Thyroid gland (tissue), 4 donors: ENCODE results near the gene CDV3. TPM values are rescaled to one million over a fixed set of nuclear protein-coding genes. Genes with fewer than 3 reads are reported as not detected.
A peak's percentile ranks its signal among the peaks of the same experiment; 100 is the strongest.
"Not testable (repeated sequence)": the region's sequence is repeated elsewhere in the genome, so short reads cannot be mapped to it uniquely, and the experiment has no call there.

Experiments used
- DNase-seq, 2 donors: peaks; one replicate each; pipeline ENCODE4 v3.0.0-alpha.2; 2019
- H3K27ac ChIP-seq, 3 donors: fragments of 200-600 bp; sonication (generic); 1 replicate in 2 of 3; 2 replicates in 1 of 3; pipeline ENCODE4 v1.5.1; 2016 to 2019; ENCODE audit warnings: mild to moderate bottlenecking in 1 of 3, moderate library complexity in 1 of 3
- H3K27me3 ChIP-seq: fragments of 200-600 bp; sonication (generic); one replicate; pipeline ENCODE4 v1.5.1; 2019
- H3K36me3 ChIP-seq, 2 donors: fragments of 200-600 bp; sonication (generic); one replicate each; pipeline ENCODE4 v1.5.1; 2016 to 2019
- H3K4me1 ChIP-seq, 2 donors: fragments of 200-600 bp; sonication (generic); one replicate each; pipeline ENCODE4 v1.5.1; 2017 to 2019
- H3K4me3 ChIP-seq, 3 donors: fragments of 200-600 bp; sonication (generic); replicated peaks in 1 of 3; 1 replicate in 2 of 3; 2 replicates in 1 of 3; pipeline ENCODE4 v1.5.1; 2016; ENCODE audit warnings: mild to moderate bottlenecking in 1 of 3
- H3K9me3 ChIP-seq: fragments of 200-600 bp; sonication (generic); one replicate; pipeline ENCODE4 v1.5.1; 2017
- POLR2A ChIP-seq, 2 donors: fragments of 450-650 bp; IDR thresholded peaks; one replicate each; pipeline ENCODE4 v1.6.1; 2017; ENCODE audit warnings: antibody characterized with exemption in 2 of 2, mild to moderate bottlenecking in 2 of 2, moderate library complexity in 1 of 2
- WGBS, 2 donors: methylation state at CpG; one replicate each; pipeline ENCODE4 v1.1.5; 2017; 5-methylcytosine and 5-hydroxymethylcytosine counted together
- intact Hi-C: fragments of 100-400 bp; cut with DNase I; formaldehyde crosslinking; loops from one replicate; pipeline ENCODE4 v1.15.1; 2023
- total RNA-seq, 4 donors: library from RNA; depleted of rRNA; stranded (reverse); fragments of >200 nt; gene quantifications; one replicate each; pipeline ENCODE4 v1.2.3, GENCODE V29; 2016
- TF ChIP-seq, protein P1 (sequence below), 6 experiments: fragments of 200-600 bp in 3 of 6; fragments of 450-650 bp in 3 of 6; sonication (generic) in 3 of 6; IDR thresholded peaks; one replicate each; pipeline ENCODE4 v1.5.1; 2016 to 2019; ENCODE audit warnings: antibody characterized with exemption in 6 of 6, mild to moderate bottlenecking in 2 of 6, inconsistent platforms in 1 of 6, moderate library complexity in 1 of 6

Gene CDV3, protein sequence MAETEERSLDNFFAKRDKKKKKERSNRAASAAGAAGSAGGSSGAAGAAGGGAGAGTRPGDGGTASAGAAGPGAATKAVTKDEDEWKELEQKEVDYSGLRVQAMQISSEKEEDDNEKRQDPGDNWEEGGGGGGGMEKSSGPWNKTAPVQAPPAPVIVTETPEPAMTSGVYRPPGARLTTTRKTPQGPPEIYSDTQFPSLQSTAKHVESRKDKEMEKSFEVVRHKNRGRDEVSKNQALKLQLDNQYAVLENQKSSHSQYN
- total RNA-seq, result 100 to 1,000 TPM; 147 to 177 (median 166) TPM

DNA sequence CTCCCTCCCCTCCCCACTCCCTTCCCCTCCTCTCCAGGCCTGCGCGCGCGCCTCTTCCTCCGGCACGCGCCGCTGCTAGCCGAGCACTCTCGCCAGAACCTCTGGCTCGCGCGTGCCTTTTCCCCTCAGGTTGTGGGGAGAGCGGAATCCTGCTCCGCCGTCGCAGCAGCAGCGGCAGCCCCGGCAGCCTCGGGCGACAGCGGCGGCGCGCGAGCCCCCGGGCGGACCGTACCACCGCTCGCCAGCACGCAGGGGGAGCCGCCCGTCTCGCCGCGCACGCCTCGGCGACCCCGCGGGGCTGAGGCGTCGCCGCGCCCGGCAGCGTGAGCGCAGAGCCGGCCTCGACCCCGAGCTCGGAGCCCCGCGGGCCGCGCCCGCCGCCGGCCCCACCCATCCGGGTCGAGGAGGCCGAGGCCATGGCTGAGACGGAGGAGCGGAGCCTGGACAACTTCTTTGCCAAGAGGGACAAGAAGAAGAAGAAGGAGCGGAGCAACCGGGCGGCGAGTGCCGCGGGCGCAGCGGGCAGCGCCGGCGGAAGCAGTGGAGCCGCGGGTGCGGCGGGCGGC is at the start of gene CDV3:
Gene CDV3, plus strand, starts transcription at position 58 of the 566 bp plus-strand sequence. Its CDS starts 359 bp downstream, at position 417.
- Histone ChIP-seq H3K4me3 (peak within 1 kb of the TSS; percentile 25 to 70 (median 54)), H3K9me3 (no peaks in the 10 kb centered on the region), H3K27ac (peak within 1 kb of the TSS; percentile 94 to 96 (median 95)), H3K27me3 (no peaks in the 10 kb centered on the region), H3K36me3 (peaks cover 3 to 12% of the 10 kb centered on the region in 2 donors), H3K4me1 (peaks cover 50 to 61% of the 10 kb centered on the region in 2 donors)
- DNase-seq, result no peak
- intact Hi-C loops, result loop anchor here (10.0 kb wide), 1 partner anchor 149 kb away; no protein-coding TSS in a partner anchor
- 0 to 1% methylated on average over 14 to 38 of the region's 81 CpGs for WGBS, 2 donors
- TF ChIP-seq, protein P1, sequence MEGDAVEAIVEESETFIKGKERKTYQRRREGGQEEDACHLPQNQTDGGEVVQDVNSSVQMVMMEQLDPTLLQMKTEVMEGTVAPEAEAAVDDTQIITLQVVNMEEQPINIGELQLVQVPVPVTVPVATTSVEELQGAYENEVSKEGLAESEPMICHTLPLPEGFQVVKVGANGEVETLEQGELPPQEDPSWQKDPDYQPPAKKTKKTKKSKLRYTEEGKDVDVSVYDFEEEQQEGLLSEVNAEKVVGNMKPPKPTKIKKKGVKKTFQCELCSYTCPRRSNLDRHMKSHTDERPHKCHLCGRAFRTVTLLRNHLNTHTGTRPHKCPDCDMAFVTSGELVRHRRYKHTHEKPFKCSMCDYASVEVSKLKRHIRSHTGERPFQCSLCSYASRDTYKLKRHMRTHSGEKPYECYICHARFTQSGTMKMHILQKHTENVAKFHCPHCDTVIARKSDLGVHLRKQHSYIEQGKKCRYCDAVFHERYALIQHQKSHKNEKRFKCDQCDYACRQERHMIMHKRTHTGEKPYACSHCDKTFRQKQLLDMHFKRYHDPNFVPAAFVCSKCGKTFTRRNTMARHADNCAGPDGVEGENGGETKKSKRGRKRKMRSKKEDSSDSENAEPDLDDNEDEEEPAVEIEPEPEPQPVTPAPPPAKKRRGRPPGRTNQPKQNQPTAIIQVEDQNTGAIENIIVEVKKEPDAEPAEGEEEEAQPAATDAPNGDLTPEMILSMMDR (IDR thresholded peaks at IDR 0.05), result no peak
- TF ChIP-seq POLR2A (IDR thresholded peaks at IDR 0.05), result peak; percentile 86 to 89

- H3K36me3 ChIP-seq, H3K27me3 ChIP-seq, H3K4me1 ChIP-seq, H3K4me3 ChIP-seq, intact Hi-C loops, DNase-seq, H3K9me3 ChIP-seq, H3K27ac ChIP-seq: not testable (repeated sequence)
- 75 to 81% methylated on average over 3 of the region's 3 CpGs for WGBS, 2 donors
Observed at GRCh38 chr3:133523758-133524157, 49.7 kb upstream of the CDV3 start.

- intact Hi-C loops, result no loop called here
- no peaks in the 10 kb centered on the region for H3K27me3 ChIP-seq
- no peaks in the 10 kb centered on the region for H3K9me3 ChIP-seq
- no peak overlapping the region for H3K4me3 ChIP-seq
- no peaks in the 10 kb centered on the region for H3K36me3 ChIP-seq
- H3K4me1 ChIP-seq, result no peaks in the 10 kb centered on the region
- no peak overlapping the region for H3K27ac ChIP-seq
- no peak for DNase-seq
- TF ChIP-seq, protein P1 (IDR thresholded peaks at IDR 0.05), result no peak
- no peak for TF ChIP-seq POLR2A (IDR thresholded peaks at IDR 0.05)
Observed at GRCh38 chr3:133525435-133525834, 48.1 kb upstream of the CDV3 start.

DNA sequence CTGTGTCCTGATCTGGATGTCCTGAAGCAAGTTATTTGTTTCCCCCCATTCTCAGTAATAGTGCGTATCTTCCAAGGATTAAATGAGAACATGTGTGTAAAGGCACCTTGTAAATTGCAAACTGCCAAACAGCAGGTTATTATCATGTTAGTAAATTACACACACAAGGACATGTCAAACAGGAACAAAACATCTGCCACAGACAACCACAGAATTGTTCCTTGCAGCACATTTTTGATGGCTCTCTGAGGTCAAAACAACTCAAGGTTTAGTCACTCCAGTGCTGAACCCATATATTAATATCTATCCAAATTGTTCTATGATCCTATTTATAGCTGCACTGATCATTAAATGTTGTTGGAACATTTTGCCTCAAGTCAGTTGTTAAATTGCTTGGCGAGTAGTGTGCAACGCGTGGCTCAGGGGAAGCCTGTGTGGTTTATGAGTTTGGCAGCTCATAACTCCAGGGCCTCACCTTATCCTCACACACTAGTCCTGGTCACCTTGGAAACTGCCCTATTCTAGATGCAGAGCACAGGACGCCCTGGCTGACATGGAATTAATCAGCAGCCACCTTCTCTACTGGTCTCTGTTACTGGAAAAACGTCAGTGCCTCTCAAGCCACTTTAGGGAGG is 46.3 kb upstream of the CDV3 start:
- Histone ChIP-seq H3K27ac (no peak overlapping the region), H3K9me3 (no peaks in the 10 kb centered on the region), H3K27me3 (no peaks in the 10 kb centered on the region), H3K4me3 (no peak overlapping the region), H3K36me3 (no peaks in the 10 kb centered on the region), H3K4me1 (no peaks in the 10 kb centered on the region)
- TF ChIP-seq, protein P1 (IDR thresholded peaks at IDR 0.05), result no peak
- no peak for TF ChIP-seq POLR2A (IDR thresholded peaks at IDR 0.05)
- DNase-seq, result no peak
- WGBS, 2 donors, result 70 to 88% methylated on average over 6 of the region's 6 CpGs
- intact Hi-C loops, result no loop called here

DNA sequence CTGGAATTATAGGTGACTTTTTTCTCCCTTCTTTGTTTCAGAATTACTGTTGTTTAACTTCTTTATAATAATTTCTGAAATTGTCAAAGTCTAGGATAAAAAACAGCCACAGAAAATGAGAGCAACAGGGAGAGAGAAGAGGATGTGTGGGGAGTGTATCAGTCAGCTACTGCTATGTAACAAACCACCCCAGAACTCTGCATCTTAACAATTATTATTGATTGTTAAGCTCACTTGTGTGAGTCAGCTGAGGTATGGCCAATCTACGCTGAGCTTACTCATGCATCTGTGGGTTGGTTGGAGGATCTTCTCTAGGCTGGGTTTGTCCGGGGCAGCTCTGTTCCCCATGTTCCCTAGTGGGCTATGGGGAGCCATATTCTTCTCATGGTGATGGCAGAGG is 43.7 kb upstream of the CDV3 start:
- Histone ChIP-seq H3K27me3 (no peaks in the 10 kb centered on the region), H3K4me3 (no peak overlapping the region), H3K9me3 (no peaks in the 10 kb centered on the region), H3K27ac (no peak overlapping the region), H3K4me1 (no peaks in the 10 kb centered on the region), H3K36me3 (no peaks in the 10 kb centered on the region)
- WGBS, 2 donors, result 96 to 98% methylated on average over 2 of the region's 2 CpGs
- DNase-seq, result no peak
- no peak for TF ChIP-seq POLR2A (IDR thresholded peaks at IDR 0.05)
- TF ChIP-seq, protein P1 (IDR thresholded peaks at IDR 0.05), result no peak
- intact Hi-C loops, result no loop called here
